GM12872 (cell line): ENCODE results near the gene LRFN4.

ENCODE experiments used
- CTCF ChIP-seq: IDR thresholded peaks from 3 replicates; pipeline ENCODE4 v1.5.1; 2011; ENCODE audit warnings: low read depth, mild to moderate bottlenecking, low read length, moderate library complexity; ENCODE audit not compliant: insufficient read depth

LRFN4 gene

GRCh38 chr11:66885950-66886440, 29.1 kb downstream of the LRFN4 start:
- TF ChIP-seq CTCF, result no peak

- TF ChIP-seq CTCF, result no peak
Measured at GRCh38 chr11:66886671-66887221, 29.9 kb downstream of the LRFN4 start.

GRCh38 chr11:66887526-66887925, 30.7 kb downstream of the LRFN4 start:
- no peak for TF ChIP-seq CTCF

GRCh38 chr11:66888282-66888681, 31.4 kb downstream of the LRFN4 start:
- TF ChIP-seq CTCF, result no peak

- no peak for TF ChIP-seq CTCF
Measured at GRCh38 chr11:66889960-66890359, 33.1 kb downstream of the LRFN4 start.

GRCh38 chr11:66891851-66892660, 35.2 kb downstream of the LRFN4 start:
- no peak for TF ChIP-seq CTCF

- no peak for TF ChIP-seq CTCF
Measured at GRCh38 chr11:66892911-66893310, 36.0 kb downstream of the LRFN4 start.
